Mammary epithelial cell (primary cell): ENCODE measurements around the gene SLC12A9.

Source experiments
- CTCF ChIP-seq, 2 donors: IDR thresholded peaks in 1 of 2; conservative IDR thresholded peaks in 1 of 2; 2 replicates each; pipeline ENCODE4 v1.5.1; 2011 to 2012; ENCODE audit warnings: inconsistent platforms in 2 of 2, low read length in 2 of 2, mild to moderate bottlenecking in 2 of 2, control low read depth in 1 of 2, low read depth in 1 of 2; ENCODE audit not compliant: insufficient read depth in 1 of 2; ENCODE audit errors: extremely low read depth in 1 of 2
- EZH2 ChIP-seq: IDR thresholded peaks from 2 replicates; pipeline ENCODE4 v1.6.1; 2012; ENCODE audit warnings: low read length, inconsistent platforms, borderline replicate concordance

GRCh38 chr7:100817097-100817496 is 35.4 kb upstream of the SLC12A9 start:
- TF ChIP-seq EZH2 (no peak), CTCF (conservative IDR thresholded peaks at IDR 0.05 in 1 of 2, IDR thresholded peaks at IDR 0.05 in 1 of 2; ENCODE audit: extremely low read depth in 1 of 2, insufficient read depth in 1 of 2, low read depth in 1 of 2, low read length in 2 of 2) (no peak)
